ENCODE data around the gene CMPK2. TPM values are rescaled to one million over a fixed set of nuclear protein-coding genes. Genes with fewer than 3 reads are reported as not detected.

CMPK2 gene
- total RNA-seq, 4 donors from 2014 or later = 3.8 to 15.3 (median 6.3) TPM

- no peaks in the 10 kb centered on the region for H3K4me1 ChIP-seq
- H3K9me3 ChIP-seq = no peaks in the 10 kb centered on the region
- 89 to 97% methylated on average over 2 of the region's 2 CpGs for WGBS, 2 donors
- intact Hi-C loops (cut with DNase I) = no loop called here
- no peak overlapping the region for H3K4me3 ChIP-seq (replicated peaks in 1 of 3)
- no peak overlapping the region for H3K27ac ChIP-seq
- peaks cover 6 to 13% of the 10 kb centered on the region in 2 donors for H3K36me3 ChIP-seq
- DNase-seq = no peak
- TF ChIP-seq, protein P1, sequence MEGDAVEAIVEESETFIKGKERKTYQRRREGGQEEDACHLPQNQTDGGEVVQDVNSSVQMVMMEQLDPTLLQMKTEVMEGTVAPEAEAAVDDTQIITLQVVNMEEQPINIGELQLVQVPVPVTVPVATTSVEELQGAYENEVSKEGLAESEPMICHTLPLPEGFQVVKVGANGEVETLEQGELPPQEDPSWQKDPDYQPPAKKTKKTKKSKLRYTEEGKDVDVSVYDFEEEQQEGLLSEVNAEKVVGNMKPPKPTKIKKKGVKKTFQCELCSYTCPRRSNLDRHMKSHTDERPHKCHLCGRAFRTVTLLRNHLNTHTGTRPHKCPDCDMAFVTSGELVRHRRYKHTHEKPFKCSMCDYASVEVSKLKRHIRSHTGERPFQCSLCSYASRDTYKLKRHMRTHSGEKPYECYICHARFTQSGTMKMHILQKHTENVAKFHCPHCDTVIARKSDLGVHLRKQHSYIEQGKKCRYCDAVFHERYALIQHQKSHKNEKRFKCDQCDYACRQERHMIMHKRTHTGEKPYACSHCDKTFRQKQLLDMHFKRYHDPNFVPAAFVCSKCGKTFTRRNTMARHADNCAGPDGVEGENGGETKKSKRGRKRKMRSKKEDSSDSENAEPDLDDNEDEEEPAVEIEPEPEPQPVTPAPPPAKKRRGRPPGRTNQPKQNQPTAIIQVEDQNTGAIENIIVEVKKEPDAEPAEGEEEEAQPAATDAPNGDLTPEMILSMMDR (IDR thresholded peaks at IDR 0.05) = no peak
- TF ChIP-seq POLR2A (IDR thresholded peaks at IDR 0.05) = no peak
- no peaks in the 10 kb centered on the region for H3K27me3 ChIP-seq
These were observed 19.8 kb downstream of the CMPK2 start for GRCh38 chr2:6845903-6846302.

DNA sequence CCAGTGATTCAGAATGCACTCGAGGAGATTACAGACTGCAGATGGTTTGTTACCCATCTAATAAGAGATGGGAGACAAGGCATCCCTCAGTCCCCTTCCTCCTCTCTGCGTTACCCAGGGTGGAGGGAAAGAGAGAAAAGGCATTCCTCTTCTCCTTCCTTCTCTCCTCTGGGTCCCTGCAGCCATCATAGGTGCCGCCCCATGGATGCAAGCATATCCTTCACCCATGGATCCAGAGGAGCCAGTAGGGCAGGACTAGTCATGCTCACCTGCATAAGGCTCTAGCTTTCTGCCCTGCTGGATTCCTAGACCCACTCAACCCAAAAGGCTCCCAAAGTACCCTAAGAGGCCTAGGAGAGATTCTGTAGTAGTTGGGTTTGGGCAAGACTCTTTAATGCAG, 20.4 kb downstream of the CMPK2 start:
- intact Hi-C loops (cut with DNase I) = no loop called here
- no peak for DNase-seq
- no peak overlapping the region for H3K27ac ChIP-seq
- no peaks in the 10 kb centered on the region for H3K4me1 ChIP-seq
- H3K9me3 ChIP-seq = no peaks in the 10 kb centered on the region
- WGBS, 2 donors = 66 to 86% methylated on average over 3 of the region's 3 CpGs
- TF ChIP-seq POLR2A (IDR thresholded peaks at IDR 0.05) = no peak
- no peak overlapping the region for H3K4me3 ChIP-seq (replicated peaks in 1 of 3)
- H3K27me3 ChIP-seq = no peaks in the 10 kb centered on the region
- H3K36me3 ChIP-seq = peaks cover 2 to 13% of the 10 kb centered on the region in 2 donors

DNA sequence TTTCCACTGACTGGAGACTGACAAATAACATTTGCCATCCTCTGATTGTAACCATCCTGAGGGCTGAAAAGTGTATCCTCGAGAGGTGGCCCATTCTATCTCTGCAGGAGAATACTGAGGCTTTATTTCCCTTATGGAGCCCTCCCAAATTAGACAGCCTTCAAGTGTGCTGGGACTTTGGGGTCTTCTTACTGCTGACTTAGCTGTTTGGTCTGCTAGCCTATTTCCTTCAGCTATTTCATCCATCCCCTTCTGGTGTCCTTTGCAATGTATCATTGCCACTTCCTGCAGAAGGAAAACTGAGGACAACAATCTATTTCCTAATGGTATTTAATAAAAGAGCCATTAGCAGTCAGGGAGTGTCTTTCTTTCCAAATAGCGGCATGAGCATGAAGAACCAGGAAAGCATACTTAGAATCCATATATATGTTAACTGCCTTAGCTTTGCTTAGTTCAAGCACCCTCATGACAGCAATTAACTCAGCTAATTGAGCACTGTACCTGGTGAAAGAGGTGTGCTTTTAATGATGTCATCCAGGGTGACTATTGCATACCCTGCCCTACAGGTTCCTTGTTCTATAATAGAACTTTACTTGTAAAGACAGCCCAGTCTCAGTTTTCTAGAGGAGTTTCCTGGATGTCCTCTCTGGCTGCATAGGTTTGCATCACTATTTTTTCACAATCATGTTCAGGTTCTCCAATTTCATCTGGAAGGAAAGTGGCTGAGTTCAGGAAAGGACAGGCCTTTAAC, 24.0 kb downstream of the CMPK2 start:
- H3K9me3 ChIP-seq = no peaks in the 10 kb centered on the region
- intact Hi-C loops (cut with DNase I) = no loop called here

DNA sequence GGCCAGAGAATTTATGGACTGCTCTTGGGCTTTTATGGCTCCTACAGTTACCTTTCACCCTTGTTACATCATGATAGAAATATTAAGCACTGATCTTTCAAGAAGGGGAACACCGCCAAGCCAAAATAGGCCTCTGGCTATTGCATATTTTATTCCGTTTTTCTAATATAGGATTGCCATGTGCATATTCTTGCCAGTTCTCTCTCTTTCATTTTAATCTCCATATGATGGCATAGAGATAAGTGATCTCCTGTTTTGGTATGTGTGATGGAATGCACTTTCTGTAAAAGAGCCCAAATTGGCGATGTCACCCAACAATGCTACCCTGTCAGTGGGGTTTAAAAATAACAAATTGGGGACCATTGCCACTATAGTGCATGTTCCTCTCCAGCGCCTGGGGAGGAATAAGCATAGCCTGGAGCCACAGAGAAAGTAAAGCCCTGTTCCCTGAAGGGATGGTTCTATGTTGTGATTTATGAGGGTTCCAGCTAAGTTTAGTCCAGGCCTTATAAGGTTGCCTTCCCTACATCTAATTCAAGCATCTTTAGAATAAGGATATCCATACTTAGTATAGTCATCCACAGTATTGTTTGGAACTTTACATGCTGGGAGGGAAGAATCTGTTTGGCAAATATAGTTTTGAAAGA, 26.9 kb downstream of the CMPK2 start:
- H3K27me3 ChIP-seq = no peaks in the 10 kb centered on the region
- DNase-seq = no peak
- TF ChIP-seq POLR2A (IDR thresholded peaks at IDR 0.05) = no peak
- TF ChIP-seq, protein P1 (IDR thresholded peaks at IDR 0.05) = no peak
- H3K27ac ChIP-seq = no peak overlapping the region
- intact Hi-C loops (cut with DNase I) = no loop called here
- H3K9me3 ChIP-seq = no peaks in the 10 kb centered on the region
- no peaks in the 10 kb centered on the region for H3K36me3 ChIP-seq
- no peaks in the 10 kb centered on the region for H3K4me1 ChIP-seq
- no peak overlapping the region for H3K4me3 ChIP-seq (replicated peaks in 1 of 3)
- 95 to 96% methylated on average over 4 of the region's 4 CpGs for WGBS, 2 donors

More for the DNA sequence above, 24.0 kb downstream of the CMPK2 start:
- Histone ChIP-seq H3K4me1 (no peaks in the 10 kb centered on the region), H3K4me3 (replicated peaks in 1 of 3) (no peak overlapping the region), H3K36me3 (no peaks in the 10 kb centered on the region), H3K27me3 (no peaks in the 10 kb centered on the region), H3K27ac (no peak overlapping the region)
- DNase-seq = no peak
- WGBS, 2 donors = 80 to 84% methylated on average over 2 of the region's 2 CpGs
- TF ChIP-seq, protein P1 (IDR thresholded peaks at IDR 0.05) = no peak
- TF ChIP-seq POLR2A (IDR thresholded peaks at IDR 0.05) = no peak

DNA sequence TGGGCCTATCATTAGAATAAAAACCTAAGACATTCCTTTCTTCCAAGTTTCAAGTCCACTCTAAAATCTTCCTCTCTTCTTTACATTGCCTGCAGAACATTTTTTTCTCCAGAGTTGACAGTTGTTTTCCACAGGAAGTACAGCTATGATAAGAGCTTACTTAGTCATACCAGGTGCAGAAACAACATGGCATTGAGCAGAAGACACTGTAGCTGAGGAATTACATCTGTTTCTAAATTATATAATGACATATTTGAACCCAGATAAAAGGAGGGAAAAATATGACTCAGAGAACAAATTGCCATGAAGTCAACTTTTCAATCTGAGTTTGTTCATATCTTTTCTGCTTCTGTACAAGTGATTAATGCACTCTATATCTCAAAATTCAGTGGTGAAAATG, 30.2 kb downstream of the CMPK2 start:
- Histone ChIP-seq H3K9me3 (no peaks in the 10 kb centered on the region), H3K4me1 (no peaks in the 10 kb centered on the region), H3K27me3 (no peaks in the 10 kb centered on the region), H3K4me3 (replicated peaks in 1 of 3) (no peak overlapping the region), H3K27ac (no peak overlapping the region), H3K36me3 (no peaks in the 10 kb centered on the region)
- no peak for DNase-seq
- no peak for TF ChIP-seq POLR2A (IDR thresholded peaks at IDR 0.05)
- TF ChIP-seq, protein P1 (IDR thresholded peaks at IDR 0.05) = no peak
- intact Hi-C loops (cut with DNase I) = no loop called here
